ENCODE measurements around the gene GAPT.

DNA sequence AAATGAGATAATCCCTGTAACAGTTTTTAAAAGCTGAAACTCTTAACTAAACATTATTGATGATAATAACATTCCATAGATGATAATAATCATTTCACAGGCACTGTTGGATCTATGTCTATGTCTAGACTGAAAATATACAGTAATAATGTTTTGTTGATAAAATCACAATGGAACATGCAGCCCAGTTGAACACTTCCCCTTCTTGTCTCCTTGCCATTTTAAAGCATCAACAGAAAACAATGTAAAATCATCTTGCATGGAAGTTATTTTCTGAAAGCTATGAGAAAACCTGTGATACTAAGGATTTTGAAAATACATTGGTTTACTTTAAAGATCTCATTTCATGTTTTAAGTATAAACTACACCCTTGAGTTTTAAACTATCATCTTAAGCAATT is 1.9 kb downstream of the GAPT start:
- TF ChIP-seq, protein P1, sequence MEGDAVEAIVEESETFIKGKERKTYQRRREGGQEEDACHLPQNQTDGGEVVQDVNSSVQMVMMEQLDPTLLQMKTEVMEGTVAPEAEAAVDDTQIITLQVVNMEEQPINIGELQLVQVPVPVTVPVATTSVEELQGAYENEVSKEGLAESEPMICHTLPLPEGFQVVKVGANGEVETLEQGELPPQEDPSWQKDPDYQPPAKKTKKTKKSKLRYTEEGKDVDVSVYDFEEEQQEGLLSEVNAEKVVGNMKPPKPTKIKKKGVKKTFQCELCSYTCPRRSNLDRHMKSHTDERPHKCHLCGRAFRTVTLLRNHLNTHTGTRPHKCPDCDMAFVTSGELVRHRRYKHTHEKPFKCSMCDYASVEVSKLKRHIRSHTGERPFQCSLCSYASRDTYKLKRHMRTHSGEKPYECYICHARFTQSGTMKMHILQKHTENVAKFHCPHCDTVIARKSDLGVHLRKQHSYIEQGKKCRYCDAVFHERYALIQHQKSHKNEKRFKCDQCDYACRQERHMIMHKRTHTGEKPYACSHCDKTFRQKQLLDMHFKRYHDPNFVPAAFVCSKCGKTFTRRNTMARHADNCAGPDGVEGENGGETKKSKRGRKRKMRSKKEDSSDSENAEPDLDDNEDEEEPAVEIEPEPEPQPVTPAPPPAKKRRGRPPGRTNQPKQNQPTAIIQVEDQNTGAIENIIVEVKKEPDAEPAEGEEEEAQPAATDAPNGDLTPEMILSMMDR (IDR thresholded peaks at IDR 0.05; ENCODE audit: insufficient read depth, low read length, poor library complexity, severe bottlenecking) = no peak
- TF ChIP-seq EZH2phosphoT487 (conservative IDR thresholded peaks at IDR 0.05; ENCODE audit: low read length) = no peak
